NCI-H2196 (cell line): Measurements from ENCODE around the gene VWC2.
"Not testable (repeated sequence)": the region's sequence is repeated elsewhere in the genome, so short reads cannot be mapped to it uniquely, and the experiment has no call there.

Experiments
- DNase-seq: peaks from one replicate; lab custom pipeline; 2025; ENCODE audit not compliant: unreplicated experiment; lab: John Stamatoyannopoulos, UW

VWC2 gene

GRCh38 chr7:49850921-49851613 is 77.6 kb downstream of the VWC2 start:
- DNase-seq: no peak

DNA sequence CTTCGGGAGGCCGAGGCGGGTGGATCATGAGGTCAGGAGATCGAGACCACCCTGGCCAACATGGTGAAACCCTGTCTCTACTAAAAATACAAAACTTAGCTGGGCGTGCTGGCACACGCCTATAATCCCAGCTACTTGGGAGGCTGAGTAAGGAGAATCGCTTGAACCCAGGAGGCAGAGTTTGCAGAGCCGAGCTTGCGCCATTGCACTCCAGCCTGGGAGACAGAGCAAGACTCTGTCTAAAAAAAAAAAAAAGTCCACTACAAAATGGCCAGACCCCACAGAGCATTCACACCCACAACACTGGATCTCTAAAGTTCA is 78.1 kb downstream of the VWC2 start:
- DNase-seq: not testable (repeated sequence)

DNA sequence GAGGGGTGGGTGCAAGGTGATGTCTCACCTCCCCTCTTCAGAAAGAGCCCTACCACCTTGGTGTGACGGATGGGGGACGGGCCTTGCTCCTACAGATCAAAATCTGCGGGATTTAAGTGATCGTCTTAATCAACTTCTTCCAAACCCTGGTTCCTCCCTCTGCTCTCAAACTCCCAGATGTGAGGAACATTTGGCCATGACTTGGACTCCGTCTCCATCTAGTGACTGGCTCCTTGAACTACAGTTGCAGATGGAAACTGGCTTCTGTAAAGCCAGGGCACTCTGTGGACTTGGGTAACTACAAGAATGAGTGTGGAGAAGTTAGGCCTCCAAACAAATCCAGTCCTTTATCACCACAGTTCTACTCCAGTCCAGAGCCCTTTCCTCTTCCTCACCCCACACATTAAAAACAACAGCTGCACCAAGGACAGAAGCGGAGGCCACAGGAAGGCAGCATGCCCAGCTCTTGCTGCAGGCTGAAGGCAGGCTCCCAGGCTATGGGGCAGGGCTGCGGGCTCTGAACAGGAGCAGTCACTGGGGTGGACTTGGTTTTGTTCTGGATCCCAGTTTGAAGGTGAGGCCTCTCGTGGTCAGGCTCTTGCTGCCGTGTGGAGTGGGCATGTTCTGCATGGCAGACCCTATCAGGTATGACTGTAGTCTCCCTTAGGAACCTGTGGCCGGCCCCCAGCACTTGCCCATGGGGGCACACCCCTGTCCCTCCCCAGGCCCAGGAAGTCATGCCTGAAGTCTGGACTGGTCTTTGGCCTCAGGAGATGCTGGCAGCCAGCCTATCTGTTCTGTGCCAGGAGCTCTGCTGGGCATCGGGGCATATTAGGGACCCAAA is 79.4 kb downstream of the VWC2 start:
- peak; percentile 50 for DNase-seq

DNA sequence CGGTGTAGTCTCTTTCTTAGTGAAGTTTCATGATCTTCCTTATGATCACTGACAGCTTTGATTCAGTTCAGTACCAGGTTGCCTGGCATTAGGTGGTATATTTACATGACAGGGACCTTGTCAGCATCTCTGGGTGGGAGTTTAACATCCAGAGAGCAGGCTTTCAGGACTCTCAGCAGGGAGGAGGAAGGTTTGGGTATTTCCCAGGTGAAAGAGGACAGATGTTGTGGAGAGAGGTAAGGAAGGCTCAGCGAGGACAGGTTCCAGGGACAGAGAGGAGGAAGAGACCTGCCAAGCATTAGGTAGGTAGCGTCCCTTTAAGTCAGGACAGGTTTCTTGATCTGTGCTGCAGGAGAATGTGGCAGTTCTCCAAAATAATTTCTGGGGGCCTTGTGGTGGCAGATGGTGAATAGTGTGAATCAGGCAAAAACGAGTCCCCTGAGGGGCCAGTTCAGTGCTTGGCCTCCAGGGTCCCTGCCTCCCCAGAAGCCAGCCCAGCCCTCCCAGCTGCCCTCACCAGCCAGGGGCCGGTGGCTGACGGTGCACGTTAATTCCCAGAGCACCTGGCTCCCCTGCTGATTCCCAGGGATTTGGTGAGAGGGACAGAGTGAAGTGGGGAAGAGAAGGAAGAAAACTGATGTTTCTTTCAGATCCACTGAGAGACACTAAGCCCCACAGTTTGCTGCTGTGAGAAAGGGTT is 82.0 kb downstream of the VWC2 start:
- no peak for DNase-seq

- no peak for DNase-seq
Observed at GRCh38 chr7:49860293-49860692, 86.9 kb downstream of the VWC2 start.

DNA sequence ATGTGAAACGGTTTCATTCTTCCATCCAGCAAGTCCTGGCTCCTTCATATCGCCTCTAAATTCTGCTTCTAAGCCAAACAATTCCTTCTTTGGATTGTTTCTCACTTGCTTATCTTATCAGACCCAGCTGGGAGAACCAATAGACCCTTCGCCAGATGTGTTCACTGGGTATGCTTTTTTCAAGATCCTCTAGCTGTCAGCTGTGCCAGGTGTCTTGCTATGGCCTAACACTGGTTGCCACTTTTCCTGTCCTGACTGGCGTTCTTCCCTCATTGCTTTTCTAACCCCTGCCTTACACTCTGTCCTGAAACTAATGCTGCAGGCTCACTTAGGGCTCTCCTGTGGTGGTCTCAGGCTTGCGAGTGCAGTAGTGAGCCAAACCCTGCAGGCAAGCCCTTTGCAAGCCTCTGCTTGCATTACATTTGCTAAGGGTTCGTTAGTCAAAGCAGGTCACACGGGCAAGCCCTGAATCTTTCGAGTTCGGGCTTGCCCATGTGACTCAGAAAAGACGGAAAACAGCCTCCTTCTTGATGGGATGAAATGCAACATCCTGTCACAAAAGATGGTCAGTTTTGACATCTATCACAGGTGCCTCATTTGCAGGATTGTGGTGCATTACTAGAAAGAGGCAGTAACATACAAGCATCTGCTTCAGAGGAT is 92.8 kb downstream of the VWC2 start:
- DNase-seq: no peak

DNA sequence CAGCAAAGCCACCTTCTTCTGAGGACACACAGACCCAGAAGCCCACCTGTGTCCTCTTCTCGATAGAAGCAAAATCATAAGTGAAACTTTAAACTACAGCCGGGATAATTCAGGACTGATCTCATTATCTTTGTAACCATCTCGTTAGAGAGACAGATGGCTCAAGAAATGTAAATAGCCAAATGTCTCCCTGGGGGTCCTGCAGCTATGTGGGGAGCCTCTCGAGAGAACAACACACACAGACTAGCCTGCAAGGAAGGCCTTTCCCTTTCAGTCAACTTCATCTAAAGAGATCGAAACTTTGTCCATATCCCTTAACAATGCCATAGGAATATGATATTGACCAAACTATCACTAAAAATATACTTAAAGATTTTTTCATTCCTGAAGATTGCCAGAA is 93.5 kb downstream of the VWC2 start:
- DNase-seq: no peak

- no peak for DNase-seq
Observed at GRCh38 chr7:49873420-49873819, 100.0 kb downstream of the VWC2 start.

DNA sequence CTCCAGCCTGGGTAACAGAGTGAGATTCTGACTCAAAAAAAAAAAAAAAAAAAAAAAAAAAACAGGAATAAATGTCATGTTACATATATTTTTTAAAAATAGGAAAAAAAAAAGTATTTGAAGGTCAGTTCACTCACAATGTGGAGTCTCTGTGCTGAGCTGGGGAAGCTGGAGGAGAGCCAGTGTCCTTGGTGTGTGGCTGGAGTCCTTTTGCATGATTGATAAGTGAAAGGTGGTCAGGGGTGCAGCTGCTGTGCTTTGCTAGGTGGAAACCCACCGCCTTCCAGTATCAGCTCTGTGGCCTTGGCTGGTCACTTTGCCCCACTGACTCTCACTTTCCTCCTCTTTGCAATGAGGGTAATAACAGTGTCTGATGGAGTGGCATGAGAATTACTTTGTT is 101.9 kb downstream of the VWC2 start:
- no peak for DNase-seq

DNA sequence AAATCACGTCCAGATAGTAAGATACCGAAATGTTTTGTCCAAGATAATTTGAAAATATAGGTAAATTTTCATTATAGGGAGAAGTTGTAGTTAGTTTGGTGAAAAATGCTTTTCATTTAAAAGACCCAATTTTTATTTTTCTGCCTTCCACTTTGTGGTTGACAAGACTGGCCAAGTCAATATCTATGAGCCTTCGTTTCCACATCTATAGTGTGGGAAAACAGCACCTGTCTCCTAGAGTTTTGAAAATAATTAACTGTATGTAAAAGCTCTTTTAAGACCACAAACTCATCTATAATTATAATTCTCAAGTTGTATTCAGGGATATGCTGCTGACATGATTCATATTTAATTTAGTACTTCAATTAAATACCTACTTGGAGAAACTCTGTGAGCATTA is 102.8 kb downstream of the VWC2 start:
- DNase-seq: no peak

DNA sequence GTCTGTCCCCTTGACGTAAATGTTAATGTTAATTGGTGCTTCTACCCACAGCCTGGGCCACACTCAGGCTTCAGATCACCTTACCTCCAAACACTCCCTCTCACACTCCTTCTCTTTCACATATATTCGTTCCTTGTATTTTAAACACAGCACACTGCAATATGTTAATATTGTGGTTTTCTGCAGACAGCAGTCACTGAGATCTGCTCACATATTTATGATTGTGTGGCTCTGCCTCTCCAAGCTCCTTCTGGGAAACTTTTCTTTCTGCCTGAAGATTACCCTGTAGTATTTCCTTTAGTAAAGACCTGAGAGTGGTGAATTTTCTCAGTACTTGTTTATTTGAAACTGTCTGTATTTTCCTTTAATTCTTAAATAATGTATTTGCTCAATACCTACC is 104.7 kb downstream of the VWC2 start:
- no peak for DNase-seq

DNA sequence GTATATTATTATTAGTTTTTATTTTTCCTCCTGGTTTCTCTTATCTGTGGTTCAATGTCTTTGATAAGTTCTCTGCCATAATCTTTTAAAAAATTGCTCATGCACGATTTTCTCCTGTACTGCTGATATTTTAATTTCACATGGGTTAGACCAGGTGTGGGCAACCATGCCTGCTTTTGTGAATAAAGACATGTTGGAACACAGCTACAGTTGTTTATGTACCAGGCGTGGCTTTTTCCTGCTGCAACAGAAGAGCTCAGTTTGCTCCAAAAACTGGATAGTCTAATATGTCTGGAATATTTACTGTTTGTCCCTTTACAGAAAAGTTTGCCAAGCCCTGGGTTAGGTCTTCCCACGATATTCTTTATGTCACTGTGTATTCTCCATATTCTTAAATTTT is 105.2 kb downstream of the VWC2 start:
- no peak for DNase-seq

- DNase-seq: no peak
Observed at GRCh38 chr7:49883933-49884332, 110.5 kb downstream of the VWC2 start.

DNA sequence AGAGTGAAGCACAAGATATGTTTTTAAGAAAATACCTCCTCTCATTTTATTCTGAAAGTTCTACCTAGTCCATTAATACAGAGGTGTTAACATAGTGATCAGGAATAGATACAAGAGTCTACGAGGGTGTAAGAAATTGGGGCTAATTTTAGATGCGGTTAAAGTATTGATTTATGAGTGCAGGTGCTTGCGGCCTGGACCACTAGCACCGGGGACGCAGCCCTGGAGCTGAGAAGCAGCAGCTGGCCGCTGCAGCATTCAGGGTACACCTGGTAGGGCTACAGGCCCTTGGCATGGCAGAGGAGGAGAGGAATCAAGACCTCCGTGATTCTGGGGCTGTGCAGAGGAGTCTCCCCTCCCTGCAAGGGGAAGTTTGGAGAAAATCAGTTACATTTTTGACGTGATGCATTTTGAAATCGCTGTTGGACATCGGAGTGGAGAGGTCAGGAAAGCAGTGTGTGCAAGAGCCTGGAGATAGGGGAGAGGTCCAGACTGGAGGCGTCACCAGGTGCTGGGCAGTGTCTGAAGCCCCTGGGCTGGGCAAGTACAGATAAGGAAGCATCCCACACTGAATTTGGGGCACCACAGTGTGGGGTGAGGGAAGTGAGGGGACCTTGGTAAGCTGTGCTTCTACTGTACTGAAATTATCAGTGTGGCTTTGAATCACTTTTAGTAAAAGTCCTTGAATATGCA is 112.3 kb downstream of the VWC2 start:
- no peak for DNase-seq

- no peak for DNase-seq
Observed at GRCh38 chr7:49892481-49892880, 119.0 kb downstream of the VWC2 start.

GRCh38 chr7:49893131-49893530 is 119.7 kb downstream of the VWC2 start:
- no peak for DNase-seq

DNA sequence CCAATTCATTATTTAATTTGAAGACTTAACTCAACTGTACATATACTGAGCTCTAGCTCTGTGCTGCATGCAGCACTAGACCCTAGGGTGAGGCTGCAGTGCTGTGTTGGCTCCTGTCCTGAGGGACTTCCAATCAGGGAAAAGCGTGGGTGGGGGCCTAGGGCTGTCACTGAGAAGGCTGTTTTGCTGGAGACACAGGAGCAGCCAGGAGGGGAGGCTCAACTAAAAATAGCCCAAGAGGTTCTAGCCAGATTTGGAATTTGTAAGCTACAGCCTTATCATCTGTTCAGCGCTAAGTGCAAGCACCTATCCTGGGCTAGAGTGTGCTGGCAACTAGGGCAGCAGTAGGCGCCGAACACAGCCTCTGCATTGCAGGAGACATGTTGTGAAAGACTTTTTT is 121.1 kb downstream of the VWC2 start:
- DNase-seq: no peak

DNA sequence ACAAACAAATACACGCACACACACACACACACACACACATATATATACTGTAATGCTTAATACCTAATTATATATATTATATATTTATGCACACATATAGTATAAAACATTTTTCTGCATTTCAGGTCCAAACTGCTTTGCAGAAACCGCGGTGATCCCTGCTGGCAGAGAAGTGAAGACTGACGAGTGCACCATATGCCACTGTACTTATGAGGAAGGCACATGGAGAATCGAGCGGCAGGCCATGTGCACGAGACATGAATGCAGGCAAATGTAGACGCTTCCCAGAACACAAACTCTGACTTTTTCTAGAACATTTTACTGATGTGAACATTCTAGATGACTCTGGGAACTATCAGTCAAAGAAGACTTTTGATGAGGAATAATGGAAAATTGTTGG is 138.5 kb downstream of the VWC2 start:
- DNase-seq: no peak

GRCh38 chr7:49926720-49927119 is 153.3 kb downstream of the VWC2 start:
- DNase-seq: no peak

DNA sequence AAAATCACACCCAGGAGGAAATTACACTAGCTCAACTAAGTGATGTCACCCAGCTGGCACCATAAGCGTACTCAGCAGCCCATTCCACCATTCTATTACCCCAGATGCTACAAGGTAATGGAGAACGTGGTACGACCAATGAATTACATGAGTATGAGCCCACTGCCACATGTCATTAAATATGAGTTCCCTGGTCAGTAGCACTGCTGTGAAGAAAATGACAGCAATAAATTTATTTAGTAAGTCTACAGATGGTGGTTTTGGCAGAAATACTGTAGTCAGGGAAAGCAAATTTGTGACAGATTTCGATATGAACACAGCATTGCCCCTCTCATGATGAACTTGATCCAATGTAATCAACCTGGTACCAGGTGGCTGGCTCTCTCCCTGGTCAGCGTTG is 154.2 kb downstream of the VWC2 start:
- DNase-seq: no peak

GRCh38 chr7:49928787-49929186 is 155.3 kb downstream of the VWC2 start:
- DNase-seq: no peak
